Vagina (tissue), 2 donors: ENCODE results near the gene TMEM240. TPM values are rescaled to one million over a fixed set of nuclear protein-coding genes. Genes with fewer than 3 reads are reported as not detected.

ENCODE experiments used
- DNase-seq, 2 donors: peaks; one replicate each; pipeline ENCODE4 v3.0.0-alpha.2; 2017; ENCODE audit errors: extremely low spot score in 2 of 2
- H3K27ac ChIP-seq: fragments of 200-600 bp; sonication (generic); one replicate; pipeline ENCODE4 v1.5.1; 2019
- H3K27me3 ChIP-seq: fragments of 200-600 bp; sonication (generic); one replicate; pipeline ENCODE4 v1.5.1; 2019
- H3K36me3 ChIP-seq, 2 donors: fragments of 200-600 bp; sonication (generic); one replicate each; pipeline ENCODE4 v1.5.1; 2017 to 2019
- H3K4me1 ChIP-seq: fragments of 200-600 bp; sonication (generic); one replicate; pipeline ENCODE4 v1.5.1; 2019
- H3K4me3 ChIP-seq, 2 donors: fragments of 200-600 bp; sonication (generic); 1 replicate in 1 of 2; 2 replicates in 1 of 2; pipeline ENCODE4 v1.5.1; 2016 to 2019
- H3K9me3 ChIP-seq: fragments of 200-600 bp; sonication (generic); one replicate; pipeline ENCODE4 v1.5.1; 2019
- CTCF ChIP-seq, 3 experiments: fragments of 450-650 bp in 2 of 3; fragments of 200-600 bp in 1 of 3; sonication (generic) in 1 of 3; IDR thresholded peaks; one replicate each; pipeline ENCODE4 v1.5.1; 2017 to 2019; ENCODE audit warnings: antibody characterized with exemption in 3 of 3, mild to moderate bottlenecking in 2 of 3, moderate library complexity in 2 of 3
- POLR2A ChIP-seq, 2 donors: fragments of 450-650 bp; IDR thresholded peaks; one replicate each; pipeline ENCODE4 v1.6.1; 2017; ENCODE audit warnings: antibody characterized with exemption in 2 of 2, mild to moderate bottlenecking in 2 of 2, moderate library complexity in 2 of 2
- POLR2AphosphoS5 ChIP-seq, 2 donors: sonication (generic); formaldehyde crosslinking; IDR thresholded peaks; one replicate each; pipeline ENCODE4 v1.9.0; 2017; ENCODE audit warnings: antibody characterized with exemption in 2 of 2, mild to moderate bottlenecking in 2 of 2, low read depth in 1 of 2; ENCODE audit not compliant: insufficient read depth in 1 of 2
- intact Hi-C: fragments of 100-400 bp; cut with DNase I; formaldehyde crosslinking; loops from one replicate; pipeline ENCODE4 v1.15.1; 2023
- total RNA-seq: library from RNA; depleted of rRNA; stranded (reverse); fragments of >200 nt; gene quantifications from one replicate; pipeline ENCODE4 v1.2.3, GENCODE V29; 2016

The TMEM240 gene
- 3.9 TPM for total RNA-seq

- intact Hi-C loops: no loop called here
- Histone ChIP-seq H3K27me3 (no peaks in the 10 kb centered on the region), H3K4me1 (peaks cover 22% of the 10 kb centered on the region), H3K36me3 (no peaks in the 10 kb centered on the region), H3K27ac (peak within 1 kb of the TSS; percentile 64), H3K4me3 (peak within 1 kb of the TSS; percentile 58 to 91), H3K9me3 (no peaks in the 10 kb centered on the region)
- TF ChIP-seq POLR2A (IDR thresholded peaks at IDR 0.05) (no peak), POLR2AphosphoS5 (IDR thresholded peaks at IDR 0.05; ENCODE audit: insufficient read depth in 1 of 2, low read depth in 1 of 2) (no peak), CTCF (IDR thresholded peaks at IDR 0.05) (no peak)
- no peak for DNase-seq
Observed at GRCh38 chr1:1540090-1540817, at the start of gene TMEM240. TMEM240 (minus strand) TSS chr1:1540624; CDS start chr1:1540346, 278 bp downstream.

- no peaks in the 10 kb centered on the region for H3K36me3 ChIP-seq
- no peaks in the 10 kb centered on the region for H3K4me1 ChIP-seq
- no peaks in the 10 kb centered on the region for H3K9me3 ChIP-seq
- no peak for DNase-seq
- no peak for TF ChIP-seq POLR2A (IDR thresholded peaks at IDR 0.05)
- H3K27ac ChIP-seq: no peak overlapping the region
- no peak overlapping the region for H3K4me3 ChIP-seq
- intact Hi-C loops: no loop called here
- no peaks in the 10 kb centered on the region for H3K27me3 ChIP-seq
Observed at GRCh38 chr1:1583347-1584010, 43.1 kb upstream of the TMEM240 start.

GRCh38 chr1:1582585-1583346 lies 42.3 kb upstream of the TMEM240 start:
- no peak for DNase-seq
- TF ChIP-seq POLR2A (IDR thresholded peaks at IDR 0.05) (no peak), CTCF (IDR thresholded peaks at IDR 0.05) (no peak), POLR2AphosphoS5 (IDR thresholded peaks at IDR 0.05; ENCODE audit: insufficient read depth in 1 of 2, low read depth in 1 of 2) (no peak)
- Histone ChIP-seq H3K27me3 (no peaks in the 10 kb centered on the region), H3K4me1 (no peaks in the 10 kb centered on the region), H3K27ac (no peak overlapping the region), H3K9me3 (no peaks in the 10 kb centered on the region), H3K4me3 (no peak overlapping the region), H3K36me3 (no peaks in the 10 kb centered on the region)
- intact Hi-C loops: no loop called here

GRCh38 chr1:1578371-1578940 lies 38.0 kb upstream of the TMEM240 start:
- TF ChIP-seq POLR2A (IDR thresholded peaks at IDR 0.05): no peak
- TF ChIP-seq POLR2AphosphoS5 (IDR thresholded peaks at IDR 0.05; ENCODE audit: insufficient read depth in 1 of 2, low read depth in 1 of 2): no peak
- TF ChIP-seq CTCF (IDR thresholded peaks at IDR 0.05): no peak
- no peaks in the 10 kb centered on the region for H3K27me3 ChIP-seq
- no peak for DNase-seq
- no peak overlapping the region for H3K4me3 ChIP-seq
- intact Hi-C loops: no loop called here
- no peak overlapping the region for H3K27ac ChIP-seq
- peaks cover 14% of the 10 kb centered on the region for H3K4me1 ChIP-seq
- H3K36me3 ChIP-seq: no peaks in the 10 kb centered on the region
- H3K9me3 ChIP-seq: no peaks in the 10 kb centered on the region

- intact Hi-C loops: no loop called here
- no peak for DNase-seq
Observed at GRCh38 chr1:1577367-1578011, 37.1 kb upstream of the TMEM240 start.

More at GRCh38 chr1:1577367-1578011, 37.1 kb upstream of the TMEM240 start:
- Histone ChIP-seq H3K27ac (no peak overlapping the region), H3K4me1 (peaks cover 23% of the 10 kb centered on the region), H3K9me3 (no peaks in the 10 kb centered on the region), H3K27me3 (no peaks in the 10 kb centered on the region), H3K36me3 (no peaks in the 10 kb centered on the region), H3K4me3 (no peak overlapping the region)
- no peak for TF ChIP-seq POLR2AphosphoS5 (IDR thresholded peaks at IDR 0.05; ENCODE audit: insufficient read depth in 1 of 2, low read depth in 1 of 2)
- TF ChIP-seq CTCF (IDR thresholded peaks at IDR 0.05): no peak
- TF ChIP-seq POLR2A (IDR thresholded peaks at IDR 0.05): no peak
